ENCODE measurements around the gene UBE2H. TPM values are rescaled to one million over a fixed set of nuclear protein-coding genes. Genes with fewer than 3 reads are reported as not detected.

The UBE2H gene
- total RNA-seq (23.2 TPM), polyA plus RNA-seq (31.8 TPM)
- long read RNA-seq, donor 1: 0 reads
- long read RNA-seq, donor 2: 0 reads
- long read RNA-seq, donor 3, full-length matches to known transcripts: 13 of 19 reads
- long read RNA-seq, donor 3, partial matches to known transcripts: 6 of 19 reads
- long read RNA-seq, donor 3, other reads (novel, unspliced or antisense): 0 of 19 reads
- long read RNA-seq, donor 4, full-length matches to known transcripts: 7 of 7 reads
- long read RNA-seq, donor 4, partial matches to known transcripts: 0 of 7 reads
- long read RNA-seq, donor 4, other reads (novel, unspliced or antisense): 0 of 7 reads
- long read RNA-seq, donor 5, full-length matches to known transcripts: 21 of 21 reads
- long read RNA-seq, donor 5, partial matches to known transcripts: 0 of 21 reads
- long read RNA-seq, donor 5, other reads (novel, unspliced or antisense): 0 of 21 reads
- long read RNA-seq, donor 6, full-length matches to known transcripts: 20 of 20 reads
- long read RNA-seq, donor 6, partial matches to known transcripts: 0 of 20 reads
- long read RNA-seq, donor 6, other reads (novel, unspliced or antisense): 0 of 20 reads
- long read RNA-seq, donor 7, full-length matches to known transcripts: 12 of 12 reads
- long read RNA-seq, donor 7, partial matches to known transcripts: 0 of 12 reads
- long read RNA-seq, donor 7, other reads (novel, unspliced or antisense): 0 of 12 reads
- long read RNA-seq, donor 8, full-length matches to known transcripts: 8 of 8 reads
- long read RNA-seq, donor 8, partial matches to known transcripts: 0 of 8 reads
- long read RNA-seq, donor 8, other reads (novel, unspliced or antisense): 0 of 8 reads
- long read RNA-seq, donor 9, full-length matches to known transcripts: 12 of 30 reads
- long read RNA-seq, donor 9, partial matches to known transcripts: 18 of 30 reads
- long read RNA-seq, donor 9, other reads (novel, unspliced or antisense): 0 of 30 reads
- long read RNA-seq, donor 10, full-length matches to known transcripts: 18 of 31 reads
- long read RNA-seq, donor 10, partial matches to known transcripts: 13 of 31 reads
- long read RNA-seq, donor 10, other reads (novel, unspliced or antisense): 0 of 31 reads

GRCh38 chr7:129952653-129953560 is at the start of gene UBE2H:
Gene UBE2H, minus strand, starts transcription at chr7:129952960. Its CDS starts 405 bp downstream, at chr7:129952555.
- Histone ChIP-seq H3K4me3 (ENCODE audit: low read length in 2 of 2) (peak within 1 kb of the TSS; percentile 92 to 97), H3K27me3 (ENCODE audit: control insufficient read depth in 2 of 2, insufficient read depth in 1 of 2, low read length in 1 of 2) (no peaks in the 10 kb centered on the region), H3K27ac (ENCODE audit: low read depth in 1 of 2, low read length in 1 of 2) (peak within 1 kb of the TSS; percentile 84 to 95), H3K9me3 (ENCODE audit: control insufficient read depth in 2 of 2, insufficient read depth in 1 of 2, low read length in 1 of 2) (no peaks in the 10 kb centered on the region), H3K4me1 (ENCODE audit: control insufficient read depth in 2 of 2, insufficient read depth in 2 of 2, low read length in 2 of 2) (peaks cover 16 to 35% of the 10 kb centered on the region in 2 donors), H3K36me3 (ENCODE audit: control insufficient read depth in 2 of 2, insufficient read depth in 2 of 2, low read length in 1 of 2) (no peaks in the 10 kb centered on the region)
- WGBS: 7% methylated on average over 58 of the region's 58 CpGs
- peak; percentile 76 to 99 (median 93) for DNase-seq (ENCODE audit: low read depth in 6 of 9, low spot score in 9 of 9)

GRCh38 chr7:129998446-129998845 is 45.7 kb upstream of the UBE2H start:
- H3K27me3 ChIP-seq (ENCODE audit: control insufficient read depth in 2 of 2, insufficient read depth in 1 of 2, low read length in 1 of 2): no peaks in the 10 kb centered on the region
- H3K4me3 ChIP-seq (ENCODE audit: low read length in 2 of 2): no peak overlapping the region
- H3K9me3 ChIP-seq (ENCODE audit: control insufficient read depth in 2 of 2, insufficient read depth in 1 of 2, low read length in 1 of 2): no peaks in the 10 kb centered on the region
- H3K27ac ChIP-seq (ENCODE audit: low read depth in 1 of 2, low read length in 1 of 2): no peak overlapping the region
- DNase-seq (ENCODE audit: low read depth in 6 of 9, low spot score in 9 of 9): no peak
- no peaks in the 10 kb centered on the region for H3K4me1 ChIP-seq (ENCODE audit: control insufficient read depth in 2 of 2, insufficient read depth in 2 of 2, low read length in 2 of 2)
- WGBS: 87% methylated on average over 5 of the region's 5 CpGs
- H3K36me3 ChIP-seq (ENCODE audit: control insufficient read depth in 2 of 2, insufficient read depth in 2 of 2, low read length in 1 of 2): no peaks in the 10 kb centered on the region

GRCh38 chr7:129997285-129997684 is 44.5 kb upstream of the UBE2H start:
- H3K4me3 ChIP-seq (ENCODE audit: low read length in 2 of 2): no peak overlapping the region
- H3K27ac ChIP-seq (ENCODE audit: low read depth in 1 of 2, low read length in 1 of 2): no peak overlapping the region
- no peaks in the 10 kb centered on the region for H3K4me1 ChIP-seq (ENCODE audit: control insufficient read depth in 2 of 2, insufficient read depth in 2 of 2, low read length in 2 of 2)
- no peaks in the 10 kb centered on the region for H3K36me3 ChIP-seq (ENCODE audit: control insufficient read depth in 2 of 2, insufficient read depth in 2 of 2, low read length in 1 of 2)
- no peaks in the 10 kb centered on the region for H3K9me3 ChIP-seq (ENCODE audit: control insufficient read depth in 2 of 2, insufficient read depth in 1 of 2, low read length in 1 of 2)
- no peak for DNase-seq (ENCODE audit: low read depth in 6 of 9, low spot score in 9 of 9)
- no peaks in the 10 kb centered on the region for H3K27me3 ChIP-seq (ENCODE audit: control insufficient read depth in 2 of 2, insufficient read depth in 1 of 2, low read length in 1 of 2)
- 76% methylated on average over 5 of the region's 5 CpGs for WGBS

GRCh38 chr7:129993275-129993674 is 40.5 kb upstream of the UBE2H start:
- no peaks in the 10 kb centered on the region for H3K27me3 ChIP-seq (ENCODE audit: control insufficient read depth in 2 of 2, insufficient read depth in 1 of 2, low read length in 1 of 2)
- WGBS: 95% methylated on average over 8 of the region's 8 CpGs

GRCh38 chr7:129990403-129991192 is 37.8 kb upstream of the UBE2H start:
- H3K9me3 ChIP-seq (ENCODE audit: control insufficient read depth in 2 of 2, insufficient read depth in 1 of 2, low read length in 1 of 2): no peaks in the 10 kb centered on the region
- no peaks in the 10 kb centered on the region for H3K4me1 ChIP-seq (ENCODE audit: control insufficient read depth in 2 of 2, insufficient read depth in 2 of 2, low read length in 2 of 2)
- DNase-seq (ENCODE audit: low read depth in 6 of 9, low spot score in 9 of 9): peak in 2 of 9 donors; percentile 8 to 26
- no peaks in the 10 kb centered on the region for H3K36me3 ChIP-seq (ENCODE audit: control insufficient read depth in 2 of 2, insufficient read depth in 2 of 2, low read length in 1 of 2)
- H3K27me3 ChIP-seq (ENCODE audit: control insufficient read depth in 2 of 2, insufficient read depth in 1 of 2, low read length in 1 of 2): no peaks in the 10 kb centered on the region
- H3K27ac ChIP-seq (ENCODE audit: low read depth in 1 of 2, low read length in 1 of 2): no peak overlapping the region
- 55% methylated on average over 8 of the region's 8 CpGs for WGBS
- H3K4me3 ChIP-seq (ENCODE audit: low read length in 2 of 2): no peak overlapping the region

More at GRCh38 chr7:129993275-129993674, 40.5 kb upstream of the UBE2H start:
- H3K36me3 ChIP-seq (ENCODE audit: control insufficient read depth in 2 of 2, insufficient read depth in 2 of 2, low read length in 1 of 2): no peaks in the 10 kb centered on the region
- H3K27ac ChIP-seq (ENCODE audit: low read depth in 1 of 2, low read length in 1 of 2): no peak overlapping the region
- no peak overlapping the region for H3K4me3 ChIP-seq (ENCODE audit: low read length in 2 of 2)
- H3K9me3 ChIP-seq (ENCODE audit: control insufficient read depth in 2 of 2, insufficient read depth in 1 of 2, low read length in 1 of 2): no peaks in the 10 kb centered on the region
- no peaks in the 10 kb centered on the region for H3K4me1 ChIP-seq (ENCODE audit: control insufficient read depth in 2 of 2, insufficient read depth in 2 of 2, low read length in 2 of 2)
- no peak for DNase-seq (ENCODE audit: low read depth in 6 of 9, low spot score in 9 of 9)

- no peaks in the 10 kb centered on the region for H3K4me1 ChIP-seq (ENCODE audit: control insufficient read depth in 2 of 2, insufficient read depth in 2 of 2, low read length in 2 of 2)
- WGBS: 22% methylated on average over 4 of the region's 4 CpGs
- DNase-seq (ENCODE audit: low read depth in 6 of 9, low spot score in 9 of 9): no peak
- no peak overlapping the region for H3K27ac ChIP-seq (ENCODE audit: low read depth in 1 of 2, low read length in 1 of 2)
- H3K36me3 ChIP-seq (ENCODE audit: control insufficient read depth in 2 of 2, insufficient read depth in 2 of 2, low read length in 1 of 2): no peaks in the 10 kb centered on the region
- no peaks in the 10 kb centered on the region for H3K9me3 ChIP-seq (ENCODE audit: control insufficient read depth in 2 of 2, insufficient read depth in 1 of 2, low read length in 1 of 2)
- H3K27me3 ChIP-seq (ENCODE audit: control insufficient read depth in 2 of 2, insufficient read depth in 1 of 2, low read length in 1 of 2): no peaks in the 10 kb centered on the region
- H3K4me3 ChIP-seq (ENCODE audit: low read length in 2 of 2): no peak overlapping the region
Measured at GRCh38 chr7:129989466-129989865, 36.7 kb upstream of the UBE2H start.

GRCh38 chr7:129986600-129986999 is 33.8 kb upstream of the UBE2H start:
- WGBS: 96% methylated on average over 9 of the region's 9 CpGs

GRCh38 chr7:129980667-129981066 is 27.9 kb upstream of the UBE2H start:
- Histone ChIP-seq H3K4me3 (ENCODE audit: low read length in 2 of 2) (no peak overlapping the region), H3K9me3 (ENCODE audit: control insufficient read depth in 2 of 2, insufficient read depth in 1 of 2, low read length in 1 of 2) (no peaks in the 10 kb centered on the region), H3K27ac (ENCODE audit: low read depth in 1 of 2, low read length in 1 of 2) (no peak overlapping the region), H3K4me1 (ENCODE audit: control insufficient read depth in 2 of 2, insufficient read depth in 2 of 2, low read length in 2 of 2) (no peaks in the 10 kb centered on the region), H3K27me3 (ENCODE audit: control insufficient read depth in 2 of 2, insufficient read depth in 1 of 2, low read length in 1 of 2) (no peaks in the 10 kb centered on the region), H3K36me3 (ENCODE audit: control insufficient read depth in 2 of 2, insufficient read depth in 2 of 2, low read length in 1 of 2) (no peaks in the 10 kb centered on the region)
- WGBS: 93% methylated on average over 2 of the region's 2 CpGs
- no peak for DNase-seq (ENCODE audit: low read depth in 6 of 9, low spot score in 9 of 9)

More at GRCh38 chr7:129986600-129986999, 33.8 kb upstream of the UBE2H start:
- Histone ChIP-seq H3K27me3 (ENCODE audit: control insufficient read depth in 2 of 2, insufficient read depth in 1 of 2, low read length in 1 of 2) (no peaks in the 10 kb centered on the region), H3K27ac (ENCODE audit: low read depth in 1 of 2, low read length in 1 of 2) (no peak overlapping the region), H3K36me3 (ENCODE audit: control insufficient read depth in 2 of 2, insufficient read depth in 2 of 2, low read length in 1 of 2) (no peaks in the 10 kb centered on the region), H3K4me1 (ENCODE audit: control insufficient read depth in 2 of 2, insufficient read depth in 2 of 2, low read length in 2 of 2) (no peaks in the 10 kb centered on the region), H3K4me3 (ENCODE audit: low read length in 2 of 2) (no peak overlapping the region), H3K9me3 (ENCODE audit: control insufficient read depth in 2 of 2, insufficient read depth in 1 of 2, low read length in 1 of 2) (no peaks in the 10 kb centered on the region)
- no peak for DNase-seq (ENCODE audit: low read depth in 6 of 9, low spot score in 9 of 9)

All from thymus (tissue), 14 donors.